ENCODE results near the gene C16orf86. TPM values are rescaled to one million over a fixed set of nuclear protein-coding genes. Genes with fewer than 3 reads are reported as not detected.

The C16orf86 gene
- total and polyA plus RNA-seq, 5 donors, result 3.9 to 6.2 (median 5.3) TPM

DNA sequence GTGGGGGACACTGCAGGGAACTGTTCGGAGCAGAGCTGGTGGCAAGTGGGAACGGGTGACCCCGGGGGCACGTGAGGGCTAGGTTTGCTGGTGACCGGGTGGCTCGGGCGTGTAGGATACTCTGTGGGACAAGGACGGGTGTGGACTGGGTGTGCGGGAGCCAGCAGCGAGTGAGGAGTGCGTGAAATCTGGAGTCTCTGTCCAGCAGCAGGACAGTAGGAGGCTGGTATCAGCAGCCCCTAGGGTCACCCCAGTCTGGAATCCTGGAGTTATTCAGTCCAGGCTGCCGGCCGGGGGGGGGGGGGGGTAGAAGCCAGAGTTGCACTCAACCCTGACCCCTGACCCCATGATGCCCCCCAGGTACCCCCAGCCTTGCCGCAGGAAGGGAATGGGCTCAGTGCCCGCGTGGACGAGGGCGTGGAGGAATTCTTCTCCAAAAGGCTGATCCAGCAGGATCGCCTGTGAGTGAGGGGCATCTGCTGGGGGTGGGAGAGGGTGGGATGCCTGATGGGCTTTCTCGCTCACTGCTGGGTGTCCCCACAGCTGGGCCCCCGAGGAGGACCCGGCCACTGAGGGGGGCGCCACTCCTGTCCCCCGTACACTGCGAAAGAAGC is 12.7 kb upstream of the C16orf86 start:
- H3K4me3 ChIP-seq (ENCODE audit: low read length), result no peak overlapping the region

DNA sequence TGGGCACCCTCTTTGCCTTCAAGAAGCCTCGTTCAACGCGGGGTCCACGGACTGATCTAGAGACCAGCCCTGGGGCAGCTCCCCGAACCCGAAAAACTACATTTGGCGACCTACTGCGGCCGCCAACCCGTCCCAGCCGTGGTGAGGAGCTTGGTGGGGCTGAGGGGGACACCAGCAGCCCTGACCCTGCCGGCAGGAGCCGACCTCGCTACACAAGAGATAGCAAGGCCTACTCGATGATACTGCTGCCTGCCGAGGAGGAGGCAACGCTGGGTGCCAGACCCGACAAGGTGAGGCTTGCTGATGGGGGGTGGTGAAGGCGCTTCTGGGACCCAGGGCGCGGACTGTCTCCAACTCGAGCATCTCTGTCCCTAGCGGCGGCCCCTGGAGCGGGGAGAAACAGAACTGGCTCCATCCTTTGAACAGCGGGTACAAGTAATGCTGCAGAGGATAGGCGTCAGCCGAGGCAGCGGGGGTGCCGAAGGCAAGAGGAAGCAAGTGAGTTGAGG is 12.2 kb upstream of the C16orf86 start:
- H3K4me3 ChIP-seq (ENCODE audit: low read length), result no peak overlapping the region
- intact Hi-C loops (cut with DNase I), result no loop called here
- ATAC-seq (no peak), DNase-seq (peak in 2 of 3 donors; percentile 40 to 60)
- no peaks in the 10 kb centered on the region for H3K9me3 ChIP-seq (ENCODE audit: control insufficient read depth, low read length)
- 43% methylated on average over 30 of the region's 30 CpGs for WGBS
- no peaks in the 10 kb centered on the region for H3K27me3 ChIP-seq (ENCODE audit: control insufficient read depth, insufficient read depth)
- H3K4me1 ChIP-seq (ENCODE audit: control insufficient read depth, insufficient read depth, low read length), result peaks cover 2% of the 10 kb centered on the region
- no peak overlapping the region for H3K27ac ChIP-seq (ENCODE audit: low read length)

More for the DNA sequence above, 12.7 kb upstream of the C16orf86 start:
- DNase-seq, result peak in 2 of 3 donors; percentile 40 to 61
- intact Hi-C loops (cut with DNase I), result no loop called here
- ATAC-seq, result no peak
- WGBS, result 30% methylated on average over 25 of the region's 25 CpGs
- Histone ChIP-seq H3K9me3 (ENCODE audit: control insufficient read depth, low read length) (no peaks in the 10 kb centered on the region), H3K27me3 (ENCODE audit: control insufficient read depth, insufficient read depth) (no peaks in the 10 kb centered on the region), H3K4me1 (ENCODE audit: control insufficient read depth, insufficient read depth, low read length) (peaks cover 2% of the 10 kb centered on the region), H3K27ac (ENCODE audit: low read length) (no peak overlapping the region)

DNA sequence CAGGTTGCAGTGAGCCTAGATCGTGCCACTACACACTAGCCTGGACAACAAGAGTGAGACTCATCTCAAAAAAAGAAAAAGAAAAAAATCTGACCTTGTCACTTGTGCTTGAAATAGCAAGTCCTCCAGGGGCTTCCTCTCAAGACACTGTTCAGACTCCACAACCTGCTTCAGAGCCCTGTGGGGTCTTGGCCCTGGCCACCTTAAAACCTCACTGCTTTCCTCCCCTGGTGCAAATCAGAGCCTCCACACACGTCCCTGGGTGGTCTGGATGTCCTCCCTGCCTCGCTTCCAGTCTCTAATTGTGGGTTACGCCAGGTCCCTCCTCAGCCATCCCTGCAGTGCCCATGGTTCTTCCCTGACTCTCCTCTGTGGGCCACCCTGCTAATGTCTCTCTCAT is 11.3 kb upstream of the C16orf86 start:
- H3K4me1 ChIP-seq (ENCODE audit: control insufficient read depth, insufficient read depth, low read length), result peaks cover 2% of the 10 kb centered on the region
- DNase-seq (peak in 1 of 3 donors; percentile 16), ATAC-seq (no peak)
- H3K27ac ChIP-seq (ENCODE audit: low read length), result no peak overlapping the region
- WGBS, result 64% methylated on average over 4 of the region's 4 CpGs
- no peak overlapping the region for H3K4me3 ChIP-seq (ENCODE audit: low read length)
- no peaks in the 10 kb centered on the region for H3K27me3 ChIP-seq (ENCODE audit: control insufficient read depth, insufficient read depth)
- intact Hi-C loops (cut with DNase I), result no loop called here
- no peaks in the 10 kb centered on the region for H3K9me3 ChIP-seq (ENCODE audit: control insufficient read depth, low read length)

DNA sequence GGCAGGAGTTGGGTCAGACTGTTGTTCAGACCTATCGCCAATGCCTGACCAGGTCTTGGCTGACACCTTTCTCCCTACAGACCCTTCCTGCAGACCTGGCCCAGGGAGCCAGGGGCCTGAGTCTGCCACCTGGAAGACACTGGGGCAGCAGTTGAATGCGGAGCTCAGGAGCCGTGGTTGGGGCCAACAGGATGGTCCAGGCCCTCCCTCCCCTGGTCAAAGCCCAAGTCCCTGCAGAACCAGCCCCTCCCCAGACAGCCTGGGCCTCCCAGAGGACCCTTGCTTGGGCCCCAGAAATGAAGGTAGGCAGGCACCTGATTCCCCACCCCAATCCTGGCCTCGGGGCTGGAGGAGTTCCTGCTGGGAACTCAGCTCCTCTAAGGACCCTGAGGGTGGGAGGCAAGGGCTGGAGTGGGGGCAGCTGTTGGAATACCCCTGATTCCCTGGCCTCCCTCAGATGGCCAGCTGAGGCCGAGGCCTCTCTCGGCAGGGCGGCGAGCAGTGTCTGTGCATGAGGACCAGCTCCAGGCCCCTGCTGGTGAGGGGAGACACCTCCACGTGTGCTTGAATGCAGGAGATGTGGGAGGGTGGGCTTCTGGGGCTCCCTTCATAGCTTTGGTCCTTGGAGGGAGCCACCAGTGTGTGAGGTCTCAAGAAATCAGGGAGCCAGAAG is 10.1 kb upstream of the C16orf86 start:
- intact Hi-C loops (cut with DNase I), result no loop called here
- WGBS, result 78% methylated on average over 9 of the region's 9 CpGs

DNA sequence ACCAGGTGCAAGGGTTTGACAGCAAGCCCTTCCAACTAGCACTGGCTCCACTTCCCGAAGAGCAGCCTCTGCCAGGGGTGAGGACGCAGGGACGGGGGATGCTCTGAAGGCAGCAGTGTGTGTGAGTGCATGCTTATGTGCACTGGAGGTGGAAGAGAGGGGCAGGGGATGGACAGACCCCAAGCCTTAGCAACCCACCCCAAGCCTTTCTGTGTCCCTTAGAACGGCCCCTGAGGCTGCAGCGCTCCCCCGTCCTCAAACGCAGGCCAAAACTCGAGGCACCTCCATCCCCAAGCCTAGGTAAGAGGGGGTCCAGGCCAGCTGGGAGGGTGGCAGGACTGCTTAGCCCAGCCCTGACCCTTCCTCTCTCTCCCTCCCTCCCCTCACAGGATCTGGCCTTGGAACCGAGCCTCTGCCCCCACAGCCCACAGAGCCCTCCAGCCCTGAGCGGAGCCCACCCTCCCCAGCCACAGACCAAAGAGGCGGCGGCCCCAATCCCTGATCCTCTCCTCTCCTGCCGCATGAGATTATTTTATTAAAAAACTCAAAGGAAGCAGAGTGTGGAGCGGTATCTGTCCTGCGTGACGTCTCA is 9.5 kb upstream of the C16orf86 start:
- Histone ChIP-seq H3K4me1 (ENCODE audit: control insufficient read depth, insufficient read depth, low read length) (peaks cover 2% of the 10 kb centered on the region), H3K9me3 (ENCODE audit: control insufficient read depth, low read length) (no peaks in the 10 kb centered on the region), H3K27me3 (ENCODE audit: control insufficient read depth, insufficient read depth) (no peaks in the 10 kb centered on the region), H3K4me3 (ENCODE audit: low read length) (no peak overlapping the region), H3K27ac (ENCODE audit: low read length) (no peak overlapping the region)
- intact Hi-C loops (cut with DNase I), result no loop called here
- peak in 1 of 3 donors; percentile 45 for DNase-seq
- ATAC-seq, result no peak
- 90% methylated on average over 16 of the region's 16 CpGs for WGBS

More for the DNA sequence above, 10.1 kb upstream of the C16orf86 start:
- Histone ChIP-seq H3K4me3 (ENCODE audit: low read length) (no peak overlapping the region), H3K27ac (ENCODE audit: low read length) (no peak overlapping the region), H3K9me3 (ENCODE audit: control insufficient read depth, low read length) (no peaks in the 10 kb centered on the region), H3K27me3 (ENCODE audit: control insufficient read depth, insufficient read depth) (no peaks in the 10 kb centered on the region), H3K4me1 (ENCODE audit: control insufficient read depth, insufficient read depth, low read length) (peaks cover 2% of the 10 kb centered on the region)
- ATAC-seq (no peak), DNase-seq (peak in 2 of 3 donors; percentile 31 to 43)

DNA sequence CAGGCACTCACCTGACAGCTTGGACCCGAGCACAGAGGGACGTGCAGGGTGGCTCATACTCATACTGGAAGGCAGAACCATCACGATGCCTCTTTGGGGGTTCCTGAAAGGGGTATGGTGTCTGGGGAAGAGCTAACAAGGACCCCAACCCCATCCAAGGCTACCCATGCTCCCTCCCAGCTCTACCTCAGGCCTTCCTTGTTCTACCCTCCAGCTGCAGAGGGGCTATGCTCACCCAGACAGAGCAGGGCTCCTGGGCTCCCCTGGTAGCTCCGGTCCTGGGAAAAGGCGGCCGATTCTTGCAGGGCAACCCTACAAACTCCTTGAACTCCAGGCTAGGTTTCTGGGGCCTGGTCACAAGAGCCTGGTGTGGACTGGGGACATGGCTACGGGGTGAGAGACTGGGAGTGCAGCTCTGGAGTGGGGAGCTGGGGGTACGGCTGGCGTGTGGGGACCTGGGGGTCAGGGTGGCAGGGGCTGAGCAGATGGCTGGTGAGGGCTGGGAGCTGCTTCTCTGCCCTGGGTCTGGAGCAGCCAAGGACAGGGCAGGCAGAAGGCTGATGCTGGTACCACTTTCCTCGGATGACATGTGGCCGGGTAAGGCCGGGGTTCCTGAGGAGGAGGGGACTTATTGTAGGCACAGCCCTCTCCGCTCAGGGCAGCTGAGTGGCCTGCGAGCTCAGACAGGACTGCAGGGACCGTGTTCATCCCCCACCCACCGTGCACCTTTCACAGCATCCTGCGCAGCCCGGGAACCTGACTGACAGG is 8.7 kb upstream of the C16orf86 start:
- ATAC-seq (no peak), DNase-seq (peak in 2 of 3 donors; percentile 49 to 53)
- Histone ChIP-seq H3K4me3 (ENCODE audit: low read length) (no peak overlapping the region), H3K4me1 (ENCODE audit: control insufficient read depth, insufficient read depth, low read length) (peaks cover 2% of the 10 kb centered on the region), H3K27ac (ENCODE audit: low read length) (no peak overlapping the region), H3K9me3 (ENCODE audit: control insufficient read depth, low read length) (no peaks in the 10 kb centered on the region), H3K27me3 (ENCODE audit: control insufficient read depth, insufficient read depth) (no peaks in the 10 kb centered on the region)
- whole genome bisulfite sequencing, result 93% methylated on average over 18 of the region's 18 CpGs
- intact Hi-C loops (cut with DNase I), result no loop called here

DNA sequence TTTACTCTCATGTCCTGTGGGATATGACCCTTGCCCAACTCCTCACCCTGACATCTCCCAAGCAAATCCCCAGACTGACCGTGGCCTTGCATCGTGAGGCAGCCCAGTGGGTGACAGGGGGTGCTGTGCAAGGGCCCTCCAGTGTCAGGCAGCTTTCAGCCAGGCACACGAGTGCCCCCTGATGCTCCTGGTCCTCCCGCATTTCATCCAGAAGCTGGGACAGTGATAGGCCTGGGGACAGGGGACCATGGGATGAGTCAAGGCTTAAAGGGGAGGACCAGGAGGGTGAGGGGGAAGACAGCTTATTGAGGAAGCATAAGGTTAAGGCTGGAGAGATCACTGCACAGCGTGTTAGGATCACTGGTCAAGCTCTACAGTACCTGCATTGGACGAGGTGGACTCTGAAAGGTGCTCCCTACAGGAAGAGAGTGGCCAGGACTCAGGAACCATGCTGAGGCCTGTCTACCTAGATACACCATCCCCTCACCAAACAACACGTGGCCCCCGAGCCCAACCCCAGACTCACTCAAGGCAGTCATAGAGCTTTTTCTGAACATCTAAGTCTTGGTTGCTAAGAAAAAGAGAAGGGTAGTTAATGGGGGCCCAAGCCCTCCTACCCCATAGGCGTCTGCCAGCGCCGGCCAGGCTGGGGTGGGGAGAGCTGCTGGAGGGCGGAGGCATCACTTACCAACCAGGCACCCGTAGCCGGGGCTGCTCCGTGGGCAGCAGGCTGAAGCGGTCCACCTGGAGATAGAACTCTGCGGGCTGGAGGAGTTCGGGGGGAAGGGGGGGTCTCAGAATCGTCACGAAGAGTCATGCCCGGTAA is 7.6 kb upstream of the C16orf86 start:
- intact Hi-C loops (cut with DNase I), result no loop called here
- peak in 2 of 3 donors; percentile 47 to 59 for DNase-seq
- Histone ChIP-seq H3K27ac (ENCODE audit: low read length) (no peak overlapping the region), H3K4me3 (ENCODE audit: low read length) (peak overlapping the region; percentile 68), H3K9me3 (ENCODE audit: control insufficient read depth, low read length) (no peaks in the 10 kb centered on the region), H3K4me1 (ENCODE audit: control insufficient read depth, insufficient read depth, low read length) (no peaks in the 10 kb centered on the region), H3K27me3 (ENCODE audit: control insufficient read depth, insufficient read depth) (no peaks in the 10 kb centered on the region)
- no peak for ATAC-seq
- 37% methylated on average over 21 of the region's 21 CpGs for WGBS

DNA sequence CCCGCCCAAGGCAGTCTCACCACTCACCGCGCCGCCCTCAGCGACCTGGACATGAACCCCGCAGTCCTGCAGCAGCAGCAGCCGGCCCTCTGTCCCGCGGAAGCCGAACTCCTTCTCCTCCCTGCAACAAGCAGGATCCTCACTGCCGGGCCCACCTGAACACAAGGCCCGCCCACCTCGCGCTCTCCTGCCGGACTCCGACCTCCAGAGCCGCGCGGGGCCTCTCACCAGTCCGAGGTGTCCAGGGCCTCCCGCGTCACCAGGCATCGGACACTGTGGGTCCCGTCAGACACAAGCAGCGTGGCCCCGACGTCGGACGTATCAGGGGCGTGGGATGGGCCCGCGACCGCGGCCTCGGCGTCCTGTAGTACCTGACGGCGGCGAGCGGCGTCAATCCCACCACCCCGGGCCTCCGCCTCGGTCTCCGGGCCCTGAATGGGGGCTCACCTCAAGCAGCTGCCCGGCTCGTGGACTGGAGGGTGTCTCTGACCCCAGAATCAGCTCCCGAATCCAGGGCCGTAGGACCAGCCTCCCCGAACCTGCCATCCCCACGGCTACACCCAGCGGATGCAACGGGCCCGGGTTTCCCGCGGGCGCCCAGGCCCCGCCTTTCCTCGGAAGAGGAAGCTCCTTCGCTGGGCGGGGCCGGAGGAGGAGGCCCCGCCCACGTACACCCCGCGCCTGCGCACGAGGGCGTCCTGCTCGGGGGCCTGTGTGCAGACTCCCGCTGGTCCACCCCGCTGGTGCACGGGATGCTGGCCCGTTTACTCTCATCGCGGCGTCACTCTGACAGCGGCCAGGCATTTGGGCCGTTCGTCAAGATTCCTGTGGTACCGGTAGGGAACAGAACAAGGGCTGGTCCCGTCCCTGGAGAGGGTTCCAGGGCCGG is 6.7 kb upstream of the C16orf86 start, which contains the start of gene ACD:
TSS of gene ACD (minus strand) at position 586 of the 889 bp plus-strand sequence. CDS start at position 546, 40 bp downstream.
- H3K4me1 ChIP-seq (ENCODE audit: control insufficient read depth, insufficient read depth, low read length), result no peaks in the 10 kb centered on the region
- no peaks in the 10 kb centered on the region for H3K27me3 ChIP-seq (ENCODE audit: control insufficient read depth, insufficient read depth)
- H3K27ac ChIP-seq (ENCODE audit: low read length), result peak within 1 kb of the TSS; percentile 50
- WGBS, result under 1% methylated on average over 83 of the region's 83 CpGs
- peak; percentile 90 to 92 for ATAC-seq
- intact Hi-C loops (cut with DNase I), result loop anchor here (10.0 kb wide), 2 partner anchors 95 to 135 kb away; partner anchors contain the start of genes CTCF (in 3 of the 4) and RIPOR1 (in 1 of the 4)
- H3K9me3 ChIP-seq (ENCODE audit: control insufficient read depth, low read length), result no peaks in the 10 kb centered on the region
- H3K4me3 ChIP-seq (ENCODE audit: low read length), result peak within 1 kb of the TSS; percentile 68
- peak; percentile 92 to 97 (median 96) for DNase-seq

DNA sequence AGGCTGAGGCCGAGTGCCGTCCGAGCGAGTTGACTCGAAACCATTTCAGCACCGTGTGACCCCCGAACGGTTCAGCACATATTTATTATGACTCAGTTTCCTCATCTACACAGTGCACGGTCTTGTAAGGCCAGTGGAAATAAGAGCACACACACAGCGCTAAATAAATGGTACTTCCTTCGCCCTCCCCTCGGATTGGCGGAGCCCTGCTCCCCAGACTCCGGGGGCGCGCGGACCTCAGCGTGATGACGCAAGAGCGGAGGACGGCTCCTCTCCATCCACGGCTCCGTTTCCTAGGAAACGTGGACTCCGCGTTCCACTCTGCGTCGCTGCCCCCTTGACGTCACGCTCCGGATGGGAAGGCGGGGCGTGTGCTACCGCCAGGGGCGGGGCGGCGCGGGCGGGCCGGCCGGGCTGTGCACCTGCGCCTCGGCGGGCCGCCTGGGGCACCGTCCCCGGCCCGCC is 6.0 kb upstream of the C16orf86 start, which contains the start of gene PARD6A:
TSS of gene PARD6A (plus strand) at position 397 of the 465 bp plus-strand sequence. CDS start 79 bp downstream, outside the sequence.
- Histone ChIP-seq H3K4me3 (ENCODE audit: low read length) (peak within 1 kb of the TSS; percentile 68), H3K27me3 (ENCODE audit: control insufficient read depth, insufficient read depth) (no peaks in the 10 kb centered on the region), H3K27ac (ENCODE audit: low read length) (peak within 1 kb of the TSS; percentile 50), H3K9me3 (ENCODE audit: control insufficient read depth, low read length) (no peaks in the 10 kb centered on the region), H3K4me1 (ENCODE audit: control insufficient read depth, insufficient read depth, low read length) (no peaks in the 10 kb centered on the region)
- intact Hi-C loops (cut with DNase I), result loop anchor here (10.0 kb wide), 2 partner anchors 96 to 136 kb away; partner anchors contain the start of genes CTCF (in 3 of the 4) and RIPOR1 (in 1 of the 4)
- WGBS, result under 1% methylated on average over 48 of the region's 48 CpGs
- ATAC-seq (peak; percentile 91 to 93), DNase-seq (peak; percentile 97 to 98 (median 98))
